Activated CD4-positive, CD25-positive, alpha-beta regulatory T cell treated with anti-CD3 and anti-CD28 coated beads, Interleukin-2, amount 50 U/mL, for 16 hours (primary cell): ENCODE results near the gene TNFSF4.
"Not testable (repeated sequence)": the region's sequence is repeated elsewhere in the genome, so short reads cannot be mapped to it uniquely, and the experiment has no call there.

Experiments
- DNase-seq: peaks from one replicate; pipeline ENCODE4 v3.0.0-alpha.2; 2020; ENCODE audit warnings: low read depth, low spot score

Gene TNFSF4, protein sequence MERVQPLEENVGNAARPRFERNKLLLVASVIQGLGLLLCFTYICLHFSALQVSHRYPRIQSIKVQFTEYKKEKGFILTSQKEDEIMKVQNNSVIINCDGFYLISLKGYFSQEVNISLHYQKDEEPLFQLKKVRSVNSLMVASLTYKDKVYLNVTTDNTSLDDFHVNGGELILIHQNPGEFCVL

GRCh38 chr1:173206816-173207568 lies at the start of gene TNFSF4:
Gene TNFSF4, minus strand, starts transcription at chr1:173207331. Its CDS starts 155 bp downstream, at chr1:173207176.
- DNase-seq, result no peak

- DNase-seq, result no peak
Measured at GRCh38 chr1:173255214-173255813, 48.2 kb upstream of the TNFSF4 start.

DNA sequence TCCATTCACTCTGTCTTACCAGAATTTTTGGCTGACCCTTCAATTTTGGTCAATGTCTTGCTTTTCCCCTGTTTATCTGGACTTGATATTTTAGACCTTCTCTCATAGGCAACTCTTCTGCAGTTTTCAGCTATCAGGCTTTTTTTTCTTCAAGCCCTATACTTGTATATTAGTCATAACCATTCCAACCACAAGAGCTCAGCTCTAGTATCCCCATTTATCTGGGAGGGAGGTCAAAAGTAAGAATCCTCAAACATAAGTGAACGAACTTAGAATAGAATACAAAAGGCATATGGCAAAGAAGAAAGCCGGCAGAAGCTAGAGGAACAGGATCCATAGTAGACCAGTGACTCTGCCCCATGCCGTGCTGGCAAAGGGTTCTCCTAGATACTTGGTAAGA lies 45.9 kb upstream of the TNFSF4 start:
- DNase-seq, result no peak

- DNase-seq, result no peak
Measured at GRCh38 chr1:173249349-173249748, 42.2 kb upstream of the TNFSF4 start.

- no peak for DNase-seq
Measured at GRCh38 chr1:173248247-173248940, 41.3 kb upstream of the TNFSF4 start.

DNA sequence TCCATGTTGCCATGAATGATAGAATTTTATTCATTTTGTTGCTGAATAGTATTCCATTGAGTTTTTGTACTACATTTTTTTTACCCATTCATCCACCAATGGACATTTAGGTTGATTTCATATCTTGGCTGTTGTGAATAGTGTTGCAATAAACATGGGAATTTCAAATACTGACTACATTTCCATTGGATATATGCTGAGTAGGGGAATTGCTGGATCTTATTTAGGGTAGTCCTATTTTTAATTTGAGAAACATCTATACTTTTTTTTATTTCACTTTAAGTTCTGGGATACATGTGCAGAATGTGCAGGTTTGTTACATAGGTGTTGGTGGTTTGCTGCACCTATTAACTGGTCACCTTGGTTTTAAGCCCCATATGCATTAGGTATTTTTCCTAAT lies 38.8 kb upstream of the TNFSF4 start:
- no peak for DNase-seq

- no peak for DNase-seq
Measured at GRCh38 chr1:173243300-173243699, 36.2 kb upstream of the TNFSF4 start.

GRCh38 chr1:173241528-173242347 lies 34.6 kb upstream of the TNFSF4 start:
- DNase-seq, result no peak

GRCh38 chr1:173240609-173241008 lies 33.5 kb upstream of the TNFSF4 start:
- no peak for DNase-seq

DNA sequence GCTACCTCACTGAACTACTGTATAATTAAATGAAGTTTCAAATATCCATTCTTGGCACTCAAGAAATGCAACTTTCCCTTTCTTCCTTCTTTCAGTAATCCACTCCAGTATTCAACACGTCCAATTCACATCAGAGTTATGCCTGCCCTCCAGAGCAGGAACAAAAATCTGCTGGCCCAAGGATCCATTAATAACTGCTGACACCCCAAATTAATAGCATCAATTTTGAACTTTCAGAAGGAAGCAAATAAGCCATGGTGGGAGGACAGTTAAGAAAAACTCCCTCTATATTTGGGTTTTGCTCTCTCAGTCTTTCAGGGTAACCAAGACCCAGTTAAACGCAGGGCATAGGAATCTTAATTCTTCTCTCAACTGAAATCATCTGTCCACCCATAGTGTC lies 31.9 kb upstream of the TNFSF4 start:
- no peak for DNase-seq

GRCh38 chr1:173234899-173235298 lies 27.8 kb upstream of the TNFSF4 start:
- no peak for DNase-seq

- not testable (repeated sequence) for DNase-seq
Measured at GRCh38 chr1:173234434-173234833, 27.3 kb upstream of the TNFSF4 start.

DNA sequence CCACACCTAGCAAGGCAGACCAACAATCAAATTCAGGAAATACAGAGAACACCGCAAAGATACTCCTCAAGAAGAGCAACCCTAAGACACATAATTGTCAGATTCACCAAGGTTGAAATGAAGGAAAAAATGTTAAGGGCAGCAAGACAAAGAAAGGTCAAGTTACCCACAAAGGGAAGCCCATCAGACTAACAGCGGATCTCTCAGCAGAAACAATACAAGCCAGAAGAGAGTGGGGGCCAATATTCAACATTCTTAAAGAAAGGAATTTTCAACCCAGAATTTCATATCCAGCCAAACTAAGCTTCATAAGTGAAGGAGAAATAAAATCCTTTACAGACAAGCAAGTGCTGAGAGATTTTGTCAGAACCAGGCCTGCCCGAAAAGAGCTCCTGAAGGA lies 21.9 kb upstream of the TNFSF4 start:
- not testable (repeated sequence) for DNase-seq

- no peak for DNase-seq
Measured at GRCh38 chr1:173224949-173225348, 17.8 kb upstream of the TNFSF4 start.

DNA sequence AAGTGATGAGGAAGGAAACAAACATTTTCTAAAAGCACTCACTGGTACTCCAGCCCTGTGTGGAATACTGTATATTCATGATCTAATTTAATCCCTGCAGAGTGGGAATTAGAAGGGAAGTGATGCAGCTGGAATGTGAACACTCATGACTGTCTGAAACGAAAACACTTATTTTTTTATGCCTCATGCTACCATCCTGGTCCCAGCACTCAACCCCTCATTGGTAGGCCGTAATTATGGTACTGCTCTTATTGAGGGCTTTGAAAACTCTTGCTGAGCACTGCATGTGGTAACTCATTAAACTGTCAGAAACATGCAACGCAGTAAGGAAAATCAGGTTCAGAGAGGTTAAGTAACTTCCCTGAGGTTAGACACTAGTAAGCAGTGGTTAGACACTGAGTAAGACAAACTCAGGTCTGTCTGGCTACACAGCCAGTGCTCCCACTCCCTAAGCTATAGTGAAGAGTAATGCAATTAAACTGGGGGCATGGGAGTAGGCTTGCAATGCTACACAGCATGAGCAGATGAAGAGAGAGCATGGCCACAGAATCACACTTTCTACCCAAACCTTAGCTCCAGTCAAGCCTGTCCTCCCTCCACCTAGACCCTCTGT lies 17.3 kb upstream of the TNFSF4 start:
- DNase-seq, result no peak

DNA sequence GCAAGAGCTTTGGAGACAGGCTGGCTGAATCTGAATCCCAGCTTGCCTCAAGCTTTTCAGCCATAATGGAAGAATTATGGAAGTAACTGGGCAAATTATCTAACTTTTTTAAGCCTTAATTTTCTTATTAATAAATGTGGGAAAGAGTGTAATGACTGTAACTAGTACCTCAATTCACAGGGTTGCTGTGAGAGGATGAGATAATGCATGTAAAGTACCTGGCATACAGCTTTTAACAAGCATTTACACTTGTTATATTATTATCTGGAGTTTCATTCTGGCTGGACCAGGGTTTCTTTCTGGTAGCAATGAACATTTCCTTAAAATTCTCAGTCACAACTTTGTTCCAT lies 15.9 kb upstream of the TNFSF4 start:
- DNase-seq, result no peak

DNA sequence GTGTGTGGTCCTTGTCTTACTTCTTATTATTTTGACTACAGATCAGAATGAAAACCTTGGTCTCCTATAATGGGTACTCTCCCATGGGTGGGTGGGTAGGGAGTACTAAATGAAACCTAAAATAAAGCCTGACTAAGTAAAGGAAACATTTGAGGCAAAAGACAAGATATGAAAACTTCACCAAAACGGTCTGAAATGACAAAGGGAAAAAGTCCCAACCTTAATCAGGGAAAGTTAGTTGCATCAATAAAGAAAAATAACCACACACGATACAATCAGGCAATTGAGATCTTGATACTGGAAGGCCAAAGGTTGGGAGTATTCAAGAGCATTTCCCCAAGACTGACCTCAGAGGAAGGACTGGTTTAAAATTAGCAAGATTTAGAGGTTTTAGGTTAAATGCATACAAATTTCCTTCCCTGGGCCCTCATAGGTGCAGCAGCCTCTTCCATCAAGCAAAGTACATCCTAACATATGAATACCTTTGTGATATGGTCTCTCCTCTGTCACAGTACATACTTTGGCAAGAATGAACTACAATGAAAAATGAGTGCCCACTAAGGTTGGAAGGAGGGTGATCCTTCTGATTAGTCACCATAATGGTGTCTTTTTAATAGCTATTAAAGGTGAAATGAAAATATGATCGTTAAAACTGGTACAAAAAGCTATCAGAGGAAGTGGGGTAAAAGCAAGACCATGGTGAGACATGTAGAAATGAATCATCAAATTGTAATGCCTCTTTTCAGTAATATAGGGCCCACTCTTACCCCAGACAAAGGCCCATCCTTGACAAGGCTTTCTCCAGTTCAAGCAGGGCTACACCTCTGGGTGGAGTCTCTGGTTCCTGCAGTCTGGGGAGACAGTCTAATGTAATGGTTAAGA lies 15.3 kb upstream of the TNFSF4 start:
- no peak for DNase-seq

DNA sequence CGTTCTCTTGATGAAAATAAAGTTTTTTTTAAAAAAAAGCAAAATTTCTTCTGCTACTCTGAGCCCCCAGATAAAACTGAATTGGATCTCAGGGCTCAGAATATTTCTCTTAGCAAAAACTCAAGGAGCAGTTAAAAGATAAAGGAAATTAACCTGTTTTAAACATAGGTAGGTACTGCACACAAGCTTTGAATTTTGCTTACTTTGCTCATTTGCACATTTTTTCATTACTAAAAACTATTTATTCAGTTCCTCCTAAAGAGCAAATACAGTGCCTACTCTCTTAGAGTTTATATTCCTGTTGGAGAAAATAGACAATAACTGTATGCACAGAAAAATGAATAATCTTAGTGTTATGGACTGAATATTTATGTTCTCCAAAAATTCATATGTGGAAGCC lies 13.0 kb upstream of the TNFSF4 start:
- no peak for DNase-seq

DNA sequence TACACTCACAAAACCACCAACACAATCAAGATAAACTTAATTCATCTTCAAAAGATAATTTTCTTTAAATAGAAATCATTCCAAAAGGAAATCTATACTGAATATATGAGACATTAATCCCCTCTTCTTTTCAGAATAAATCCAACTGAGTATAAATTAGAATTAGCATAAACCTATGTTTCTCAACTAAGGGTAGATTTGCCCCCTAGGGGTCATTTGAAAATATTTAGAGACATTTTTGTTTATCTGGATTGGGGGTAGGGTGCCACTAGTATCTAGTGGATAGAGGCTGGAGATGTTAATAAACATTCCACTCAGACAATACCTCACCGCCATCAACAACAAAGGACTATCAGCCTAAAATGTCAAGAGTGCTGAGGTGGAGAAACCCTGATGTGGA lies 6.5 kb upstream of the TNFSF4 start:
- DNase-seq, result no peak

DNA sequence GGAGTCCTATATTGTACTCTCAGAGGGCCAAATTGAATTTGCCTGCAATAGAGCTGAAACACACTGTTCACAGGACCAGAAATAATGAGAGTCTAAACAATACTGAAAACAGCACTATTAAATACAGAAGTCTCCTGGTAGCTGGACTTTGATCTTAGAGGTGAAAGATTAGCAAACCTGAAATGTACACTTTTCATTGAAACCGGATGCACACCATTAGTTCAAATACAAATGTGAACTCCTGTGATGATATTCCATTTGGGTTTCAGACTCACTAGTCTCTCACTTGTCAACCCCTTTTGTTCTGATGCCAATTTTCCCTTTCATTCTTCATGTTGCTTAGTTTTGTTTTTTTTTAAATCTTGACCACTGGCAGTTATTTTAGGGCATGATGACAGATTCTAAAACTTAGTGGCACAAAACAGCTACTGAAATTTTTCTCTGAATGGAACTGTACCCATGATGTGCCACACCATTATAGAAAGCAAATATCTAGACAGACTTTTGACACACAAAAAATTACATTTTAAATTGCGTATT lies 5.9 kb upstream of the TNFSF4 start:
- no peak for DNase-seq
